ENCODE results near the gene TMEM163. TPM values are rescaled to one million over a fixed set of nuclear protein-coding genes. Genes with fewer than 3 reads are reported as not detected.
"Not testable (repeated sequence)": the region's sequence is repeated elsewhere in the genome, so short reads cannot be mapped to it uniquely, and the experiment has no call there.

TMEM163 gene
- total RNA-seq, 1 donor from 2014 or later = 0.40 TPM

DNA sequence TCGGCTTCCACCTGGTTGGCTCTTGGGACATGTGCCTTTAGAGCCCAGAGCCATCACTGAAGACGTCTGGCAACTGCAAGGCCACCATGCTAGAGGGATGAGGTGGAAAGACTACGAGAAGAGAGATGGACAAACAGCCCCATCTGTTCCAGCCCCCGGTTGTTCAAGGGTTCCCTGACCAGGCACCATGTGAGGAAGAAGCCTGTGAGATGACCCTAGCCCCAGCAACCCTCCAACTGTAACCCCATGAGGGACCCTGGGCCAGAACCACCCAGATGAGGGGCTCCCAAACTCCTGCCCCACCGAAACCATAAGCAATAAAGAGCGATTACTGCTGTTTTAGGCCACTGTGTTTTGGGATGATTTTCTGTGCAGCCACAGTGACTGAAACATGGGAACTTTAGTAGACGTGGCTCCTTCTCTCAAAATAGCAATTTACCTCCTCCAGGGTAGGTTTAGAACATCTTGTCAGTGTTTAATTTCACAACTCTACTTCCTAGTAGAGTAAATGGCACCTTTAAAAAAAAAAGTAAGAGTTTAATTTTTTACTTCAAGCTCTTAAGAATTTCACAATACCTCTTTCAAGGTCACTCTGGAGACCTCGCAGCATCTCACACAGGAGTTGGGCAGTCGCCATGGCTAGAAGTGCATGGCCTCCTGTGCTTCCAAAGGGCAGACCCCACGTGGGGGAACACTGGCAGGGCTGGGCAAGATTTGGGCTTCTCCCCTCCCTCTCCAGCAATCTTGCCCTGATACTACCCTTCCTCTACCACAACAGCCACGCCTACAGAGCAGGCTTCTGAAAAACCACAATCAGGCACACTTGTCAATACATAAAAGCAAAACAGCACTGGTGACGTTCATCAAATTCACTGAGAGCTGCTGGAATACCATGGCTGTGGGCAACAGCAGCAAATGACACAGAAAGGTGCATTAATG lies 48.8 kb downstream of the TMEM163 start:
- DNase-seq (no peak), ATAC-seq (no peak)
- intact Hi-C loops (cut with micrococcal nuclease) = no loop called here

GRCh38 chr2:134668821-134669220 lies 50.0 kb downstream of the TMEM163 start:
- no peak for ATAC-seq
- intact Hi-C loops (cut with micrococcal nuclease) = no loop called here
- no peak for DNase-seq

GRCh38 chr2:134667541-134667940 lies 51.3 kb downstream of the TMEM163 start:
- intact Hi-C loops (cut with micrococcal nuclease) = no loop called here
- ATAC-seq (no peak), DNase-seq (no peak)

GRCh38 chr2:134667081-134667480 lies 51.7 kb downstream of the TMEM163 start:
- intact Hi-C loops (cut with micrococcal nuclease) = no loop called here
- no peak for DNase-seq
- ATAC-seq = no peak

DNA sequence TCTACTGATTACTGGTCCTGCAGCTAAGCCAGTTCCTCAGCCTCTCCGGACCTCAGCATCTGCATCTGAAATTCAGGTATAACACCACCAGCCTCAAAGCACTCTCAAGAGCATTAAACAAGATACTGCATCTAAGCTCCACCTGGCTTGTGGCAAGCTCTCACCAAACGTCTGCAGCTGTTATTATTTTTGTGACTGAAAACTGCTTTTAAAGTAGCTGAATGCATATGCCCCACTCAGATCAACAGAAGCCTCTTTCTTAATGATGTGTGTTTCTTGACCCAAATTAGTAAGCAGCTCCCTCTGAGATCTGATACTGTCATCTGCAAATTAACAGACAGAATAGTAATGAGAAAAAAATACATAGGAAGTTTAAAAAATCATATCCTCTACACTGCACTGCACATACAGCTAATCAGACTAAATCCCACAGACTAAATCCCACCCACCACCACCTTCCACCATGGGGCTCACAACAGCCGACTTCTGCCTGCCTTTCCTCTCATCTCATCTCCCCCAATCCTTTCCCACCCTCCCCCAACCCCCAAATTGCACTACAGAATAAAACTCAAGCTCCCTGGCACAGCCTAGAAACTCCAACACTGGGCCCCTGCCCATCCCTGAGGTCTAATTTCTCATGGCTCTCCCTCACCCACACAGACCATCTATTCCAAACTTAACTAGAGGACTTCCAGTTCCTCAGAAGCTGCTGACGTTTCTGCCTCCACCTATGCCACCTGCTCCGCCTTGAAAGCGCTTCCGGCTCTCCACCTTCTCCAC lies 52.9 kb downstream of the TMEM163 start:
- no peak for DNase-seq
- ATAC-seq = no peak
- intact Hi-C loops (cut with micrococcal nuclease) = no loop called here

DNA sequence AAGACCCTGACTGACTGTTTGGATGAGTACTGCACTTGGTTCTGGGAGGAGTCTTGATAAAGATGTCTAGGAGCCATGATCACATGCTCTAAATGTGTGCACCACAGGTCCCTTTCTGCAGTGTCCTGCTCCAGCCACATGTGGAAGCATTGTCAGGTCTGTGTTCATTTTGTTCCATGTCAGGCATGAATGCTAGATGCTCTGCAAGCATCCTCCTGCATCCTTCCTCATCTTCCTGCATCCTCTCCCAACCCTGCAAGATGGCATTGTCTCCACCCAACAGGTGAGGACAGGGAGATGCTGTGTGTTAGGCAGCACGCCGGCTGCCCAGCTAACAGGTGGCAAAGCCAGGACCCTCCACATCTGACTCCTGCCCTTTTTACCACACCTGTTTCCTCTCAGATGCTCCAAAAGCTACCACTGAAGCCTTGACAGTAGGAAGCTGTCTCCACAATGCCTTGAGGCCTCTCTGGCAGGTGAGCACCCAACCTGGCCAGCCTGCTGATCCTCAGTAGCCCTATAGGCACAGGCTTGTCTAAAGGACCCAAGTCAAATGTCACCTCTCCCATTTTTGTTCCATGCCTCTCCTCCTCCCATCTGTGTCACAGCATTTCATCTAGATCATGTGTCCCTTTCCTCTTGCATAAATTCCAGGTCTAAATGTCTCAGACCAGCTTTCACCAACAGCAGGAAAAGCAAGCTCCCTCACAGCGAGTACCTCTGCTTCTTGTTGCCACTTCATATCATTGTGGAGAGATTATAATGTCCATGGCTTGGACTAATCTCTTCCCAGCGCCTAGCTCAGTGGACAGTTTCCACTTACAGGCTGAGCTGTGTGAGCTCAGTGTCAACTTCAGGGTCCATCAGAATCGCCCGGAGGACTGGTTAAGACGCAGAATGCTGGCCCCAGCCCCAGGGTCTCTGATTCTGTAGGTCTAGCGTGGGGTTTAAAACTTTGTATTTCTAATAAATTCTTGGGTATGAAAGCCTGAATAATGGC lies 55.0 kb downstream of the TMEM163 start:
- DNase-seq = no peak
- intact Hi-C loops (cut with micrococcal nuclease) = no loop called here
- no peak for ATAC-seq

- ATAC-seq (no peak), DNase-seq (no peak)
- intact Hi-C loops (cut with micrococcal nuclease) = no loop called here
Observed at GRCh38 chr2:134662751-134663150, 56.0 kb downstream of the TMEM163 start.

GRCh38 chr2:134660626-134661402 lies 58.0 kb downstream of the TMEM163 start:
- no peak for ATAC-seq
- DNase-seq = no peak
- intact Hi-C loops (cut with micrococcal nuclease) = no loop called here

GRCh38 chr2:134659724-134660123 lies 59.1 kb downstream of the TMEM163 start:
- no peak for DNase-seq
- ATAC-seq = no peak
- intact Hi-C loops (cut with micrococcal nuclease) = no loop called here

DNA sequence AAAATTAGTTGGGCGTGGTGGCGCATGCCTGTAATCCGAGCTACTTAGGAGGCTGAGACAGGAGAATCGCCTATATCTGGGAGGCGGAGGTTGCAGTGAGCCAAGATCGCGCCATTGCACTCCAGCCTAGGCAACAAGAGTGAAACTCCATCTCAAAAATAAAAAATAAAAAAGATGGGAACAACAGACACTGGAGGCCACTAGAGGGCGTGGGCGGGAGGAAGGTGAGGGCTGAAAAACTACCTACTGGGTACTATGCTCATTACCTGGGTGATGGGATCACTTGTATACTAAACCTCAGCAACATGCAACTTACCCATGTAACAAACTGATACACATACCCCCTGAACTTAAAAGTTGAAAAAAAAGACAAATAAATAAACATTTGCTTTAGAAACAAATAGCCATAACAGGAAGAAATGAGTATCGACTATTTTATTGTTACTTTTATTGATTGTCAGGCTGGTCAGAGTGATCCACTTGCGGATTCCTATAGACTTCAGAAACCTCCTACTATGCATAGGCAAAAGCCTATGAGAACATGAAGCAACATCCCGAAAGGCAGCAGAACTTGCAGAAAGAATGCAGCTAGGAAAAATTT lies 61.0 kb downstream of the TMEM163 start:
- no peak for DNase-seq
- ATAC-seq = no peak
- intact Hi-C loops (cut with micrococcal nuclease) = no loop called here

- ATAC-seq; DNase-seq; intact Hi-C loops (cut with micrococcal nuclease): not testable (repeated sequence)
Observed at GRCh38 chr2:134656391-134656790, 62.4 kb downstream of the TMEM163 start.

- ATAC-seq (no peak), DNase-seq (no peak)
- intact Hi-C loops (cut with micrococcal nuclease) = no loop called here
Observed at GRCh38 chr2:134648586-134648985, 70.2 kb downstream of the TMEM163 start.

- ATAC-seq (no peak), DNase-seq (no peak)
- intact Hi-C loops (cut with micrococcal nuclease) = no loop called here
Observed at GRCh38 chr2:134647607-134648256, 71.1 kb downstream of the TMEM163 start.

- ATAC-seq (no peak), DNase-seq (no peak)
- intact Hi-C loops (cut with micrococcal nuclease) = no loop called here
Observed at GRCh38 chr2:134642938-134643337, 75.9 kb downstream of the TMEM163 start.

- no peak for ATAC-seq
- DNase-seq = no peak
- intact Hi-C loops (cut with micrococcal nuclease) = no loop called here
Observed at GRCh38 chr2:134640494-134640893, 78.3 kb downstream of the TMEM163 start.

DNA sequence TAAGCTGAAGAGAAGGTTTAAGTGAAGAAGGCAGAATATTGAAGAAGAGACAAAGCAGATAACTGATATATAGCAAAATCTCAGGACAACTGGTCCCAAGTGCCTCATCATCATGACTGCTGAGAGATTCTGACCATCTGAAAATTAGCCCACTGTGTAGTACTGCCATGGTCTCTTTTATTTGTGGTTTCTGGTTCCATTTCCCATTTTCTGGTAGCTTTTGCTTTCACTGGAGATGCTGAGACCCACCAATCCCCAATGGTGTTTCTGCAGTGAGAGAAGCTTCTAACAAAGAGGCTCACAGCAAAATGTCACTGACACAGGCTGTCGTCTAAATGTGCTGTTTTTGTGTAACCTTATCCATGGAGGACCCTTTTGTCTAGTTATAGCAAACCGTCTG lies 79.5 kb downstream of the TMEM163 start:
- DNase-seq (no peak), ATAC-seq (no peak)
- intact Hi-C loops (cut with micrococcal nuclease) = no loop called here

- intact Hi-C loops (cut with micrococcal nuclease) = no loop called here
- DNase-seq (no peak), ATAC-seq (no peak)
Observed at GRCh38 chr2:134636714-134637113, 82.1 kb downstream of the TMEM163 start.

Data from left ventricle myocardium superior (tissue), 1 donor.